NB4 (cell line): ENCODE data around the gene TRIM62.

ENCODE experiments used
- CTCF ChIP-seq: IDR thresholded peaks from one replicate; pipeline ENCODE4 v1.5.1; 2012; ENCODE audit warnings: low read depth, low read length
- MYC ChIP-seq: IDR thresholded peaks from 2 replicates; pipeline ENCODE4 v1.6.1; 2011; ENCODE audit warnings: low read depth, low read length

DNA sequence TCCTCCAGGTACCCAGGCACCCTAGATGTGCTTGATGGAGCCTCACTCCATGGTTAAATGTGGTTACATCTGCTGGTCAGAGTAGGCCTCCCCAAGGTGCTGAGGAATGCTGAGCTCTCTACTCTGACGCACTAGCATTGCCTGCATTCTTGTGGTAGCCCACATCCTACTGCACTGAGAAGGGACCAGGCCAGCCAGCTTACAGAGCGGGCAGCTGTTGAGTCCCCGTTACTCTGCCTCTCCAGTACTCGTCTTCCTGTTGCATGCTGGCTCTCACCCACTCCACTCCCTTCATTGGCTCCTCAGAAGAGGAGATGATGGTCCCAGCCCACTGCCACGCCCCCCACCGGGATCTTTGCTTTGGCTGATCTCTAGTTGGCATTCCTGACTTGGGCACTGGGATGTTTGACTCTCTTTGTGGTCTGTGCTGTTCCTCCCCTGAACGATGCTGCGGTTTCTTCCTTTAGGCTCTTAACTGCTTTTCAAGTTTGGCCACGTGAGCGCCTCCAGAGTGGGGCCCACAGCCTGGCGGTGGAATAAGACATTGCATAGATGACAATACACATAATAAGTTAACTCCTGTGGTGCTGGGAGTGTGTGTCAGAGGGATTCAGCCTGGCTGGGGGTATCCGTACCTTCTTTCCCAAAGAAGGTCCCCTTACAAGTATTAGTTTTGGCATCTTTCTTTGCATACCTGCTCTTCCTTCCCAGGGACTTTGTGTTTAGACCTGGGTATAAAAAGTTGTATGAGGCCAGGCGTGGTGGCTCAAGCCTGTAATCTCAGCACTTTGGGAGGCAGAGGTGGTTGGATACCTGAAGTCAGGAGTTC is 82.3 kb downstream of the TRIM62 start:
- TF ChIP-seq CTCF (peak; percentile 20), MYC (peak; percentile 68)
